HepG2 (cell line): ENCODE results near the gene ADH4. TPM values are rescaled to one million over a fixed set of nuclear protein-coding genes. Genes with fewer than 3 reads are reported as not detected.

Source experiments
- CAMTA2 ChIP-seq: sonication (generic); formaldehyde crosslinking; IDR thresholded peaks from 2 replicates; pipeline ENCODE4 v1.4.0; 2020; ENCODE audit warnings: mild to moderate bottlenecking, missing genetic modification reagents, borderline replicate concordance
- CENPT ChIP-seq: sonication (generic); formaldehyde crosslinking; IDR thresholded peaks from 2 replicates; pipeline ENCODE4 v1.8.0; 2022; ENCODE audit warnings: low read depth, mild to moderate bottlenecking, moderate library complexity, missing genetic modification reagents
- DMAP1 ChIP-seq: IDR thresholded peaks from 2 replicates; pipeline ENCODE4 v1.6.1; 2016
- ELF1 ChIP-seq: sonication (generic); formaldehyde crosslinking; IDR thresholded peaks from 2 replicates; pipeline ENCODE4 v1.4.0; 2020; ENCODE audit warnings: missing genetic modification reagents
- GZF1 ChIP-seq: sonication (generic); formaldehyde crosslinking; IDR thresholded peaks from 2 replicates; pipeline ENCODE4 v1.5.1; 2020; ENCODE audit warnings: mild to moderate bottlenecking, missing genetic modification reagents
- PAF1 ChIP-seq: IDR thresholded peaks from 2 replicates; pipeline ENCODE4 v1.6.1; 2016; ENCODE audit warnings: missing genetic modification reagents, missing compliant biosample characterization
- RBM39 ChIP-seq: fragments of 200-400 bp; formaldehyde crosslinking; IDR thresholded peaks from one replicate; pipeline ENCODE4 v1.6.1; 2018; ENCODE audit warnings: antibody characterized with exemption, mild to moderate bottlenecking, low read depth, low read length; ENCODE audit not compliant: poor library complexity, severe bottlenecking
- ZKSCAN8 ChIP-seq: IDR thresholded peaks from 2 replicates; pipeline ENCODE4 v1.6.1; 2016; ENCODE audit warnings: borderline replicate concordance, missing genetic modification reagents, missing compliant biosample characterization
- ZNF225 ChIP-seq: sonication (generic); formaldehyde crosslinking; IDR thresholded peaks from 2 replicates; pipeline ENCODE4 v1.4.0; 2020; ENCODE audit warnings: mild to moderate bottlenecking, missing genetic modification reagents
- ZNF605 ChIP-seq: sonication (generic); formaldehyde crosslinking; IDR thresholded peaks from 2 replicates; pipeline ENCODE4 v1.8.0; 2022; ENCODE audit warnings: mild to moderate bottlenecking, missing genetic modification reagents
- polyA plus RNA-seq, 8 experiments: library from polyadenylated mRNA; depleted of rRNA in 3 of 8; stranded (reverse) in 7 of 8; unstranded in 1 of 8; fragments of >200 nt; fragmentation: Illumina TruSeq in 4 of 8; extraction: Trizol in 4 of 8; gene quantifications; 2 replicates each; pipeline versions ENCODE4 v1.2.1 to v1.2.3, GENCODE V29; 2011 to 2016; ENCODE audit warnings: low read depth in 4 of 8, missing spikeins in 1 of 8, mixed read lengths in 1 of 8; ENCODE audit not compliant: insufficient read depth in 1 of 8
- total RNA-seq, 5 experiments: library from RNA; depleted of rRNA; stranded (reverse); fragments of >200 nt; fragmentation: Illumina TruSeq; extraction: Trizol; gene quantifications; 2 replicates each; pipeline ENCODE4 v1.2.3, GENCODE V29; 2016; ENCODE audit warnings: low read depth in 1 of 5
- TF ChIP-seq, protein P1 (sequence below): sonication (generic); formaldehyde crosslinking; IDR thresholded peaks from 2 replicates; pipeline ENCODE4 v1.8.0; 2022; ENCODE audit warnings: missing genetic modification reagents, mild to moderate bottlenecking, borderline replicate concordance
- TF ChIP-seq, protein P2 (sequence below): sonication (generic); formaldehyde crosslinking; IDR thresholded peaks from 2 replicates; pipeline ENCODE4 v1.4.0; 2020; ENCODE audit warnings: missing genetic modification reagents, low read depth, mild to moderate bottlenecking, borderline replicate concordance
- TF ChIP-seq, protein P3 (sequence below): sonication (generic); formaldehyde crosslinking; IDR thresholded peaks from 2 replicates; pipeline ENCODE4 v1.4.0; 2020; ENCODE audit warnings: mild to moderate bottlenecking, missing genetic modification reagents, borderline replicate concordance
- TF ChIP-seq, protein P4 (sequence below): sonication (generic); formaldehyde crosslinking; IDR thresholded peaks from 2 replicates; pipeline ENCODE4 v1.8.0; 2022; ENCODE audit warnings: mild to moderate bottlenecking, missing genetic modification reagents, moderate library complexity
- TF ChIP-seq, protein P5 (sequence below): sonication (generic); formaldehyde crosslinking; IDR thresholded peaks from 2 replicates; pipeline ENCODE4 v1.8.1; 2023; ENCODE audit warnings: mild to moderate bottlenecking, missing genetic modification reagents, borderline replicate concordance
- TF ChIP-seq, protein P6 (sequence below): sonication (generic); formaldehyde crosslinking; IDR thresholded peaks from 2 replicates; pipeline ENCODE4 v1.5.0; 2020; ENCODE audit warnings: mild to moderate bottlenecking, missing genetic modification reagents, borderline replicate concordance

The ADH4 gene
- total and polyA plus RNA-seq, 2 of the 13 experiments (the other 11 are each of a cell fraction or from before 2014, with no cell fraction given), result 24.3 to 31.1 TPM

DNA sequence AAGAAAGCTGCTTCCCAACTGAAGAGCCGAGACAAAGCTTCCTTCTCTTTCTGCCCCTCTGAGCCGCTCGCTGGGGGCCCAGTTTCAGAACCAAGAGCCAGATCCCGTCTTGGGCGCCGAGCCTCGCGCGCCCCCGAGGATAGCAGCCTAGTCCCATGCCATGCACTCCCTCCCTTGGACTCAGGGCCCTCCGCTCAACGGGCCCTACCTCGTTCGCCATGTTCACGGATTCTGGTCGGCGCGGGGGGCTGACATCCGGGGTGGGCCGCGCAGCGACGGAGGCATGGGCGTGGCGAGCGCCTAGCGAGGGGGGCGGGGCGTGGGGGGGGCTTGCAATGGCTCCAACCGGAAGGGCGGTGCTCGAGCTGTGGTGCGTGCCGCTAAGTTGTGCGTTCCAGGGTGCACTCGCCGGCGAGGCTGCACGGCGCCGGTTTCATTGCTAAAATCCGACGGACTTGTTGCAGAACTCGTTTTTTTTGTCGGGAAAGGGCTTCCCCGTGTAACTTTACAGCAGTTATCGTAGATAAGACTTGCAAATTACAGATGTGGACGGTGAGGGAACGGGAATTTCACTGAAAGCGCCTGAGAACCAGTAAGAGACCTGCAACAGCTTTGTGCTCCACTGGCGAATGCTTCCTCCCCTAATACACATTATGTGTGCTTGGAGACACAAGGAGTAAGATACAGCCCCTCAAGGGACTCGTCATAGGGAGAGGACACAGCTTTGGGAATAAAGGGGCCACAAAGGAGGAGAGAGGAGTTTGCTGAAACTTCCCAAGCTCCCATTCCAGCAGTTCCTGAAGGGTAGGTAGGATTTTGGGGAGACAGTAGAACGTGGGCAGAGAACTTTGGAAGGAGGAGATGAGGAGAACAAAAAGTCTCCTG is 55.4 kb downstream of the ADH4 start, which contains the start of gene ADH5 (continued):
- TF ChIP-seq, protein P1, sequence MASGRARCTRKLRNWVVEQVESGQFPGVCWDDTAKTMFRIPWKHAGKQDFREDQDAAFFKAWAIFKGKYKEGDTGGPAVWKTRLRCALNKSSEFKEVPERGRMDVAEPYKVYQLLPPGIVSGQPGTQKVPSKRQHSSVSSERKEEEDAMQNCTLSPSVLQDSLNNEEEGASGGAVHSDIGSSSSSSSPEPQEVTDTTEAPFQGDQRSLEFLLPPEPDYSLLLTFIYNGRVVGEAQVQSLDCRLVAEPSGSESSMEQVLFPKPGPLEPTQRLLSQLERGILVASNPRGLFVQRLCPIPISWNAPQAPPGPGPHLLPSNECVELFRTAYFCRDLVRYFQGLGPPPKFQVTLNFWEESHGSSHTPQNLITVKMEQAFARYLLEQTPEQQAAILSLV, result peak; percentile 21; the same call in 1 of the 2 replicates
- TF ChIP-seq ZNF225 (CRISPR knock-in tag) (peak; percentile 86; the same call in 1 of the 2 replicates), RBM39 (no peak), GZF1 (CRISPR knock-in tag) (0 out of 2 replicates have a peak, but pooled peaks have one; percentile 17), CENPT (CRISPR knock-in tag) (no peak), CAMTA2 (CRISPR knock-in tag) (no peak), ELF1 (CRISPR knock-in tag) (peak; percentile 72), DMAP1 (peak; percentile 55), ZNF605 (CRISPR knock-in tag) (peak; percentile 83), PAF1 (no peak), ZKSCAN8 (CRISPR knock-in tag) (no peak)
- TF ChIP-seq, protein P2, sequence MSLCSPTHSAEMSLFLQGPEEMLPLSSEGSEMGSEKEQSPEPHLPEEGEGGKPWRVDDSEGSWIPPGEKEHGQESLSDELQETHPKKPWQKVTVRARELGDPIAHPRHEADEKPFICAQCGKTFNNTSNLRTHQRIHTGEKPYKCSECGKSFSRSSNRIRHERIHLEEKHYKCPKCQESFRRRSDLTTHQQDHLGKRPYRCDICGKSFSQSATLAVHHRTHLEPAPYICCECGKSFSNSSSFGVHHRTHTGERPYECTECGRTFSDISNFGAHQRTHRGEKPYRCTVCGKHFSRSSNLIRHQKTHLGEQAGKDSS (CRISPR knock-in tag), result peak; percentile 80
- TF ChIP-seq, protein P3, sequence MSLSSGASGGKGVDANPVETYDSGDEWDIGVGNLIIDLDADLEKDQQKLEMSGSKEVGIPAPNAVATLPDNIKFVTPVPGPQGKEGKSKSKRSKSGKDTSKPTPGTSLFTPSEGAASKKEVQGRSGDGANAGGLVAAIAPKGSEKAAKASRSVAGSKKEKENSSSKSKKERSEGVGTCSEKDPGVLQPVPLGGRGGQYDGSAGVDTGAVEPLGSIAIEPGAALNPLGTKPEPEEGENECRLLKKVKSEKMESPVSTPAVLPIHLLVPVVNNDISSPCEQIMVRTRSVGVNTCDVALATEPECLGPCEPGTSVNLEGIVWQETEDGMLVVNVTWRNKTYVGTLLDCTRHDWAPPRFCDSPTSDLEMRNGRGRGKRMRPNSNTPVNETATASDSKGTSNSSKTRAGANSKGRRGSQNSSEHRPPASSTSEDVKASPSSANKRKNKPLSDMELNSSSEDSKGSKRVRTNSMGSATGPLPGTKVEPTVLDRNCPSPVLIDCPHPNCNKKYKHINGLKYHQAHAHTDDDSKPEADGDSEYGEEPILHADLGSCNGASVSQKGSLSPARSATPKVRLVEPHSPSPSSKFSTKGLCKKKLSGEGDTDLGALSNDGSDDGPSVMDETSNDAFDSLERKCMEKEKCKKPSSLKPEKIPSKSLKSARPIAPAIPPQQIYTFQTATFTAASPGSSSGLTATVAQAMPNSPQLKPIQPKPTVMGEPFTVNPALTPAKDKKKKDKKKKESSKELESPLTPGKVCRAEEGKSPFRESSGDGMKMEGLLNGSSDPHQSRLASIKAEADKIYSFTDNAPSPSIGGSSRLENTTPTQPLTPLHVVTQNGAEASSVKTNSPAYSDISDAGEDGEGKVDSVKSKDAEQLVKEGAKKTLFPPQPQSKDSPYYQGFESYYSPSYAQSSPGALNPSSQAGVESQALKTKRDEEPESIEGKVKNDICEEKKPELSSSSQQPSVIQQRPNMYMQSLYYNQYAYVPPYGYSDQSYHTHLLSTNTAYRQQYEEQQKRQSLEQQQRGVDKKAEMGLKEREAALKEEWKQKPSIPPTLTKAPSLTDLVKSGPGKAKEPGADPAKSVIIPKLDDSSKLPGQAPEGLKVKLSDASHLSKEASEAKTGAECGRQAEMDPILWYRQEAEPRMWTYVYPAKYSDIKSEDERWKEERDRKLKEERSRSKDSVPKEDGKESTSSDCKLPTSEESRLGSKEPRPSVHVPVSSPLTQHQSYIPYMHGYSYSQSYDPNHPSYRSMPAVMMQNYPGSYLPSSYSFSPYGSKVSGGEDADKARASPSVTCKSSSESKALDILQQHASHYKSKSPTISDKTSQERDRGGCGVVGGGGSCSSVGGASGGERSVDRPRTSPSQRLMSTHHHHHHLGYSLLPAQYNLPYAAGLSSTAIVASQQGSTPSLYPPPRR (CRISPR knock-in tag), result peak; percentile 49; the same call in 1 of the 2 replicates
- TF ChIP-seq, protein P4, sequence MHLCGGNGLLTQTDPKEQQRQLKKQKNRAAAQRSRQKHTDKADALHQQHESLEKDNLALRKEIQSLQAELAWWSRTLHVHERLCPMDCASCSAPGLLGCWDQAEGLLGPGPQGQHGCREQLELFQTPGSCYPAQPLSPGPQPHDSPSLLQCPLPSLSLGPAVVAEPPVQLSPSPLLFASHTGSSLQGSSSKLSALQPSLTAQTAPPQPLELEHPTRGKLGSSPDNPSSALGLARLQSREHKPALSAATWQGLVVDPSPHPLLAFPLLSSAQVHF (CRISPR knock-in tag), result peak; percentile 50; the same call in 1 of the 2 replicates
- TF ChIP-seq, protein P5, sequence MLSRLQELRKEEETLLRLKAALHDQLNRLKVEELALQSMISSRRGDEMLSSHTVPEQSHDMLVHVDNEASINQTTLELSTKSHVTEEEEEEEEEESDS (CRISPR knock-in tag), result no peak
- TF ChIP-seq, protein P6, sequence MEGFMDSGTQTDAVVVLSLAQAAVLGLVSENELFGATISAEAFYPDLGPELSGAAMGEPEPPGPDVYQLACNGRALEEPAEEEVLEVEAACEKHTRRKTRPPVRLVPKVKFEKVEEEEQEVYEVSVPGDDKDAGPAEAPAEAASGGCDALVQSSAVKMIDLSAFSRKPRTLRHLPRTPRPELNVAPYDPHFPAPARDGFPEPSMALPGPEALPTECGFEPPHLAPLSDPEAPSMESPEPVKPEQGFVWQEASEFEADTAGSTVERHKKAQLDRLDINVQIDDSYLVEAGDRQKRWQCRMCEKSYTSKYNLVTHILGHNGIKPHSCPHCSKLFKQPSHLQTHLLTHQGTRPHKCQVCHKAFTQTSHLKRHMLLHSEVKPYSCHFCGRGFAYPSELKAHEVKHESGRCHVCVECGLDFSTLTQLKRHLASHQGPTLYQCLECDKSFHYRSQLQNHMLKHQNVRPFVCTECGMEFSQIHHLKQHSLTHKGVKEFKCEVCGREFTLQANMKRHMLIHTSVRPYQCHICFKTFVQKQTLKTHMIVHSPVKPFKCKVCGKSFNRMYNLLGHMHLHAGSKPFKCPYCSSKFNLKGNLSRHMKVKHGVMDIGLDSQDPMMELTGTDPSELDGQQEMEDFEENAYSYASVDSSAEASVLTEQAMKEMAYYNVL (CRISPR knock-in tag), result no peak
